ENCODE results near the gene KHSRP.

- TF ChIP-seq POLR2A (IDR thresholded peaks at IDR 0.05) = no peak
- no peak for TF ChIP-seq CTCF (IDR thresholded peaks at IDR 0.05)
These were observed 15.1 kb upstream of the KHSRP start for GRCh38 chr19:6439743-6440142.

Data from thyroid gland (tissue), 4 donors.